Measurements from ENCODE around the gene FNBP1.

DNA sequence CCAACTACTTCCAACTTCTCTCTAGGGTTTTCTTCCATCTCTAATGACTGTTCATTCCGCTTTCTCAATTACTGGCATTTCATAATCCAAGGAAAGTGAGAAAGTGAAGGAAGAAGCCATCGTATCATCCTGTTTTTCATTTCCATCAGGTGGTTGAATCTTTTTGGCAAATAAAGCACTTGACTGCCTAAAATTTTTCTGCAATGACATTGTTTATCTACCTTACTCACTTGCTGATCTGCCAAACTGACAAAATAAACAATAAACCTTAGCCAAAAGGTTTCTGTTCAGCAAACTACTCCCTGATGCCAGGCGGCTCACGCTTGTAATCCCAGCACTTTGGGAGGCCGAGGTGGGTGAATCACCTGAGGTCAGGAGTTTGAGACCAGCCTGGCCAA, 18.4 kb downstream of the FNBP1 start:
- TF ChIP-seq CTCF (conservative IDR thresholded peaks at IDR 0.05; ENCODE audit: low read length) (no peak), EZH2phosphoT487 (IDR thresholded peaks at IDR 0.05; ENCODE audit: borderline replicate concordance) (no peak)

Measured in Loucy (cell line).